Testis (tissue), 2 donors: Measurements from ENCODE around the gene GNA14.

Experiments
- CTCF ChIP-seq, 3 experiments: fragments of 450-650 bp in 2 of 3; fragments of 200-600 bp in 1 of 3; sonication (generic) in 1 of 3; IDR thresholded peaks; one replicate each; pipeline ENCODE4 v1.5.1; 2016 to 2019; ENCODE audit warnings: antibody characterized with exemption in 3 of 3, mild to moderate bottlenecking in 2 of 3, moderate library complexity in 1 of 3
- POLR2A ChIP-seq: fragments of 450-650 bp; IDR thresholded peaks from one replicate; pipeline ENCODE4 v1.6.1; 2017; ENCODE audit warnings: antibody characterized with exemption, mild to moderate bottlenecking, moderate library complexity

DNA sequence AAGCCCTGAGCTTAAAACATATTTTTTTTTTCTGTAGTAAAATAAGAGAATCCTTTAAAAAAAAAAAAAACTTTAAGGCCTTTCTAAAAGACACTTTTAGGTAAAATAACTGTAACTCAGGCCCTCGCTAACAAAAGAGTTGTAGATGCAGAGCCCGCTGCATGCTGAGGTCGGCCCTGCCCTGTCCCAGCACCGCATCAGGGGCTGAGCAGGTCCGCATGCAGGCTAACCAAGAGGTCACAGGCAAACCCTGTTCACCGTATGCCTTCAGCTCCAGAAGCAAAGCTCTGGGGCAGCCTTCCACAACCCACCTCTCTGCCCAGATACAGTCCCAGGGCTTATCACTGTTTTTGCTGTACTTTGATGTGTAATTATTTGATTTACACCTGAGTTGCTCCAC is 216.1 kb downstream of the GNA14 start:
- TF ChIP-seq CTCF (IDR thresholded peaks at IDR 0.05) (no peak), POLR2A (no peak)
